Lung (tissue), 12 donors: ENCODE data around the gene SEPTIN2. TPM values are rescaled to one million over a fixed set of nuclear protein-coding genes. Genes with fewer than 3 reads are reported as not detected.

Experiments
- ATAC-seq: fragments of 200-7000 bp; cut with Tn5 transposase; one replicate; pipeline ENCODE4 v1.9.1; 2020; ENCODE audit warnings: moderate number of reproducible peaks; ENCODE audit not compliant: insufficient read depth, low FRiP score
- DNase-seq, 3 donors: peaks; one replicate each; pipeline ENCODE4 v3.0.0-alpha.2; 2013 to 2017
- H3K27ac ChIP-seq, 2 donors: one replicate each; pipeline ENCODE4 v1.5.1; 2013; ENCODE audit warnings: mild to moderate bottlenecking in 2 of 2, moderate library complexity in 2 of 2, control low read depth in 1 of 2, inconsistent platforms in 1 of 2, low read depth in 1 of 2, low read length in 1 of 2
- H3K27me3 ChIP-seq, 3 donors: one replicate each; pipeline ENCODE4 v1.5.1; 2013; ENCODE audit warnings: low read length in 2 of 3; ENCODE audit not compliant: control insufficient read depth in 3 of 3, insufficient read depth in 3 of 3
- H3K36me3 ChIP-seq, 4 donors: one replicate each; pipeline ENCODE4 v1.5.1; 2013; ENCODE audit warnings: low read length in 4 of 4, mild to moderate bottlenecking in 1 of 4, moderate library complexity in 1 of 4; ENCODE audit not compliant: control insufficient read depth in 4 of 4, insufficient read depth in 4 of 4
- H3K4me1 ChIP-seq, 5 donors: one replicate each; pipeline ENCODE4 v1.5.1; 2013; ENCODE audit warnings: low read length in 5 of 5, mild to moderate bottlenecking in 2 of 5, moderate library complexity in 1 of 5; ENCODE audit not compliant: control insufficient read depth in 5 of 5, insufficient read depth in 5 of 5
- H3K4me3 ChIP-seq: one replicate; pipeline ENCODE4 v1.5.1; 2013; ENCODE audit warnings: mild to moderate bottlenecking, control low read depth, moderate library complexity
- H3K9ac ChIP-seq, 2 donors: one replicate each; pipeline ENCODE4 v1.5.1; 2013; ENCODE audit warnings: low read length in 2 of 2, control low read depth in 1 of 2; ENCODE audit not compliant: insufficient read depth in 1 of 2
- H3K9me3 ChIP-seq, 4 donors: one replicate each; pipeline ENCODE4 v1.5.1; 2013; ENCODE audit warnings: low read length in 3 of 4, mild to moderate bottlenecking in 1 of 4, moderate library complexity in 1 of 4; ENCODE audit not compliant: control insufficient read depth in 4 of 4, insufficient read depth in 3 of 4
- WGBS, 2 donors: extraction: QIAGEN DNeasy Blood & Tissue Kit; methylation state at CpG; one replicate each; pipeline ENCODE4 v1.1.7; 2013; 5-methylcytosine and 5-hydroxymethylcytosine counted together
- polyA plus RNA-seq, 2 donors: library from polyadenylated mRNA; stranded (reverse); fragments of 200-250 nt; gene quantifications; one replicate each; pipeline ENCODE4 v1.2.1, GENCODE V29; 2013
- total RNA-seq, 2 donors: library from RNA; depleted of rRNA in 1 of 2; stranded (reverse); fragments of >200 nt in 1 of 2; gene quantifications; one replicate each; pipeline ENCODE4 v1.2.1, GENCODE V29; 2014 to 2021
- TF ChIP-seq, protein P1 (sequence below): IDR thresholded peaks from 2 replicates; pipeline ENCODE4 v1.5.1; 2012; ENCODE audit warnings: mild to moderate bottlenecking; ENCODE audit errors: control extremely low read depth, extremely low read depth
- donor health status: control.
- donor health status: control.
- donor health status: Bipolar disorder and iron deficiency.
- donor health status: healthy.
- donor health status: DM: yes; HTN: yes; CAD: no.

SEPTIN2 gene
- total and polyA plus RNA-seq, 4 donors, result 114 to 755 (median 257) TPM

DNA sequence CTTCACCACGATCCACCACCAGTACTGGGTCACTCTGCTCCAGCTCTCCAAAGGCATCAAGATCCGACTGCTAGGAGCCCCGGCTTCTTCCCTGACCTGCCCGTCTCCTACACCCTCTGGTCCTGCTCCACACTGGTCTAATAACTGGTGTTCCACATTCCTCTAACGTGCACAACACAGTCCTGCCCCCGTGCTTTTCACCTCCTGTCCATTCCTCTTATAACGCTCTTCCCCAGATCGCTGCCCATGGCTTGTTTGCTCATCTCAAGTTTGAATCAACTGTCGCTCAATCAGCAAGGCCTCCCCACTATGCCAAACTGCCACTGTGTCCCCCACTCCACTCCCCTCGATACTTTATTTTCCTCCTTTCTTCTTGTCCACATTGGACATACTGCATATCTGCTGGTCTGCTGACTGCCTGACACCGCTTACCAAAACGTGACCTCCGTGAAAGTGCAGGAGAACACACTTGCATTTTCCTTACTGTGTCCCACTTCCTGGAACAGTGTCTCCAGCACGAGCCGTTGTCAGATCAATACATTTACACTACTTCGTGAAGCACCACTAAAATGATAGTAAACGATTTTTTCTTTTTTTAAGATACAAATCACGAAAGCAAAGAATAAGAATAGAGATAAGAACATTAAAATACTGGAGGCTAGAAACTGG lies 6.8 kb upstream of the SEPTIN2 start:
- H3K4me1 ChIP-seq, result peaks cover 0 to 17% (median under 1%) of the 10 kb centered on the region in 5 donors
- TF ChIP-seq, protein P1, sequence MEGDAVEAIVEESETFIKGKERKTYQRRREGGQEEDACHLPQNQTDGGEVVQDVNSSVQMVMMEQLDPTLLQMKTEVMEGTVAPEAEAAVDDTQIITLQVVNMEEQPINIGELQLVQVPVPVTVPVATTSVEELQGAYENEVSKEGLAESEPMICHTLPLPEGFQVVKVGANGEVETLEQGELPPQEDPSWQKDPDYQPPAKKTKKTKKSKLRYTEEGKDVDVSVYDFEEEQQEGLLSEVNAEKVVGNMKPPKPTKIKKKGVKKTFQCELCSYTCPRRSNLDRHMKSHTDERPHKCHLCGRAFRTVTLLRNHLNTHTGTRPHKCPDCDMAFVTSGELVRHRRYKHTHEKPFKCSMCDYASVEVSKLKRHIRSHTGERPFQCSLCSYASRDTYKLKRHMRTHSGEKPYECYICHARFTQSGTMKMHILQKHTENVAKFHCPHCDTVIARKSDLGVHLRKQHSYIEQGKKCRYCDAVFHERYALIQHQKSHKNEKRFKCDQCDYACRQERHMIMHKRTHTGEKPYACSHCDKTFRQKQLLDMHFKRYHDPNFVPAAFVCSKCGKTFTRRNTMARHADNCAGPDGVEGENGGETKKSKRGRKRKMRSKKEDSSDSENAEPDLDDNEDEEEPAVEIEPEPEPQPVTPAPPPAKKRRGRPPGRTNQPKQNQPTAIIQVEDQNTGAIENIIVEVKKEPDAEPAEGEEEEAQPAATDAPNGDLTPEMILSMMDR, result no peak
- H3K9me3 ChIP-seq, result no peaks in the 10 kb centered on the region
- H3K9ac ChIP-seq, result no peak overlapping the region
- H3K4me3 ChIP-seq, result no peak overlapping the region
- no peaks in the 10 kb centered on the region for H3K27me3 ChIP-seq
- 88 to 90% methylated on average over 18 of the region's 18 CpGs for WGBS, 2 donors
- H3K36me3 ChIP-seq, result no peaks in the 10 kb centered on the region
- no peak for DNase-seq
- ATAC-seq, result no peak
- H3K27ac ChIP-seq, result no peak overlapping the region

DNA sequence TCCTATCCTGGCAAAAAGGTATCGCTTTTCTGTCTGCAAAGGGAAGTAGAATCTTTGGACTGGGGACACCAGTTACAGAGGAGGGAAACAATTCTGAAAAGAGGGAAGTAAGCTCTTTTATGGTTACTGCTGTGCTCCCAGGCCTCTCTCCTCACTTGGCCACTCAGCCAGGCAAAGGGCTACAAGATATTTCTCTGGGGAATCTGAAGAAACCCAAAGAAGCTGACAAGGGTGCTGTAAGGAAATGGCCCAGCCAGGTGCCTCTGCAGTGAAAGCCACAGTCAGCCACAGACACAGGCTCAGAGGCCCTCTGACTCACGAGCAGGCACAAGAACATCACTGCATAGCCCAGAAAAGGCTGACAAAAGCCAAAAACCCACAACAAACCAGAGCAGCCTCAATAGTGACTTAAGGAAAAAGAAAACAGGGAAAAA lies 6.0 kb upstream of the SEPTIN2 start:
- DNase-seq (no peak), ATAC-seq (no peak)
- Histone ChIP-seq H3K36me3 (no peaks in the 10 kb centered on the region), H3K27me3 (no peaks in the 10 kb centered on the region), H3K9me3 (no peaks in the 10 kb centered on the region), H3K4me1 (peaks cover 0 to 14% (median 2%) of the 10 kb centered on the region in 5 donors), H3K27ac (no peak overlapping the region), H3K4me3 (no peak overlapping the region), H3K9ac (no peak overlapping the region)
- 34 to 78% methylated on average over 2 of the region's 2 CpGs for WGBS, 2 donors
- TF ChIP-seq, protein P1, result no peak

DNA sequence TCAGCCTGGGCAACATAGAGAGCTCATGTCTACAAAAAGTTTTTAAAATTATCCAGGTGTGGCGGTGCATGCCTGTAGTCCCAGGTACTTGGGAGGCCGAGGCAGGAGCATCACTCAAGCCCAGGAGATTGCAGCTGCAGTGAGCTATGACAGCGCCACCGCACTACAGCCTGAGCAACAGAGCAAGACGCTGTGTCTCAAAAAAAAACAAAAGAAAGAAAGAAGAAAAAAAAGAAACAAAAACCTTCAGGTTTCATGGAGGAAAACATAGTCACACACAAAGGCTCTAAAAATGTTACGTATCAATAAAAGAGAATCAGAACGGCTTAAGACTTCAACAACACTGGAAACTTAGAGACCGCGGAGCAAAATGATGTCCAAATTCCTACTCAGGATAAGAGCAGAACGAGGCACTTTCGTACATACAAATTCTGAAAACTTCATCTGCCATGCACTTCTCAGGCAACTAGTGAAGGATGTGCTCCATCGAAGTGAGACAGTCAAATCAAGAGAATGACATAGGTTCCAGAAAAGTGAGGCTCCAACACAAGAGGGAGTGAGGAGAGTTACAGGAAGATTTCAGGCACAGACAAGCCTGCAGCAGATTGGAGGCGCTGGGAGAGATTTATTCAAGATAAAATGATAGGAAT lies 4.7 kb upstream of the SEPTIN2 start:
- Histone ChIP-seq H3K4me1 (peaks cover 0 to 14% (median 2%) of the 10 kb centered on the region in 5 donors), H3K27me3 (no peaks in the 10 kb centered on the region), H3K4me3 (no peak overlapping the region), H3K9ac (no peak overlapping the region), H3K9me3 (no peaks in the 10 kb centered on the region), H3K36me3 (peaks cover 0 to under 1% (median 0%) of the 10 kb centered on the region in 4 donors), H3K27ac (no peak overlapping the region)
- ATAC-seq (no peak), DNase-seq (no peak)
- TF ChIP-seq, protein P1, result no peak
- 92 to 95% methylated on average over 13 of the region's 13 CpGs for WGBS, 2 donors
